Mucosa of descending colon (tissue), 3 donors: ENCODE measurements around the gene SYNE2. TPM values are rescaled to one million over a fixed set of nuclear protein-coding genes. Genes with fewer than 3 reads are reported as not detected.

Experiments used
- ATAC-seq: fragments of 200-7000 bp; cut with Tn5 transposase; one replicate; pipeline ENCODE4 v1.9.1; 2020; ENCODE audit warnings: mild to moderate bottlenecking, moderate library complexity
- DNase-seq, 3 donors: peaks; one replicate each; pipeline ENCODE4 v3.0.0-alpha.2; 2020
- H3K36me3 ChIP-seq: fragments of 200-600 bp; one replicate; pipeline ENCODE4 v1.8.0; 2021; ENCODE audit warnings: low read depth, mild to moderate bottlenecking
- H3K4me1 ChIP-seq: fragments of 200-600 bp; one replicate; pipeline ENCODE4 v1.8.0; 2021; ENCODE audit warnings: low read depth, mild to moderate bottlenecking
- H3K4me3 ChIP-seq: fragments of 200-600 bp; one replicate; pipeline ENCODE4 v1.8.0; 2021; ENCODE audit warnings: mild to moderate bottlenecking
- H3K9me3 ChIP-seq: fragments of 200-600 bp; one replicate; pipeline ENCODE4 v1.8.0; 2021; ENCODE audit warnings: mild to moderate bottlenecking
- CTCF ChIP-seq: fragments of 200-600 bp; IDR thresholded peaks from one replicate; pipeline ENCODE4 v1.8.0; 2022; ENCODE audit warnings: antibody characterized with exemption, mild to moderate bottlenecking
- intact Hi-C, 2 donors: fragments of 100-400 bp; cut with DNase I in 1 of 2; cut with micrococcal nuclease in 1 of 2; formaldehyde crosslinking; loops; one replicate each; pipeline versions ENCODE4 v1.11.0 to v1.11.1; 2022; cut with DNase I, micrococcal nuclease
- microRNA-seq: library from miRNA; unstranded; fragments of <30 nt; microRNA quantifications from one replicate; pipeline ENCODE4, GENCODE V29; 2019
- total RNA-seq, 3 donors: library from RNA; stranded (reverse); fragmentation: NEBNext Ultra II Directional in 2 of 3; extraction: Animal tissue kit (Norgen Biotek cat#: 25700) in 2 of 3; gene quantifications; one replicate each; pipeline versions ENCODE4 v1.2.1 to v1.2.4, GENCODE V29; 2021 to 2023
- donor health status: DM: no; HTN: no; CAD: no; lungs with moderate emphysema.
- donor health status: DM: no; HTN: no; CAD: no.
- donor health status: DM: no; HTN: yes; CAD: no.

SYNE2 gene
- total RNA-seq, 3 donors from 2014 or later: 104 to 215 (median 174) TPM

- H3K4me3 ChIP-seq: no peak overlapping the region
- TF ChIP-seq CTCF: no peak
- DNase-seq (no peak), ATAC-seq (no peak)
- intact Hi-C loops: no loop called here
- no peaks in the 10 kb centered on the region for H3K4me1 ChIP-seq
- no peaks in the 10 kb centered on the region for H3K36me3 ChIP-seq
- H3K9me3 ChIP-seq: no peaks in the 10 kb centered on the region
Measured at GRCh38 chr14:64272019-64272418, 419.2 kb downstream of the SYNE2 start.

Small RNA genes within 50 kb of the gene (microRNA-seq; reads per million reads assigned to microRNA genes)
- gene MIR548H1: not detected

Other genes starting within 250 kb of the SYNE2 start
- 10 to 100 TPM in 2 of 3 donors, 1 to 10 TPM in 1; 8.5 to 13.5 (median 10.5) TPM for gene WDR89, start 211.1 kb upstream of the SYNE2 start, total RNA-seq
- 10 to 100 TPM; 12.5 to 18.4 (median 17.0) TPM for gene SGPP1, start 124.9 kb upstream of the SYNE2 start, total RNA-seq